C4-2B (cell line): Measurements from ENCODE around the gene ZPR1.

ENCODE experiments used
- CTCF ChIP-seq: fragments of 450-650 bp; conservative IDR thresholded peaks from 2 replicates; pipeline ENCODE4 v1.5.1; 2017; ENCODE audit warnings: mild to moderate bottlenecking
- ZFX ChIP-seq: fragments of 450-650 bp; IDR thresholded peaks from 2 replicates; pipeline ENCODE4 v1.6.1; 2017

GRCh38 chr11:116773203-116774097, 14.4 kb downstream of the ZPR1 start:
- TF ChIP-seq CTCF: no peak
- no peak for TF ChIP-seq ZFX
